NOMO-1 (cell line): Measurements from ENCODE around the gene IER5.

Source experiments
- DNase-seq, 2 experiments: peaks; one replicate each; lab custom pipeline; 2025; ENCODE audit not compliant: unreplicated experiment in 2 of 2; lab: John Stamatoyannopoulos, UW

IER5 gene

DNA sequence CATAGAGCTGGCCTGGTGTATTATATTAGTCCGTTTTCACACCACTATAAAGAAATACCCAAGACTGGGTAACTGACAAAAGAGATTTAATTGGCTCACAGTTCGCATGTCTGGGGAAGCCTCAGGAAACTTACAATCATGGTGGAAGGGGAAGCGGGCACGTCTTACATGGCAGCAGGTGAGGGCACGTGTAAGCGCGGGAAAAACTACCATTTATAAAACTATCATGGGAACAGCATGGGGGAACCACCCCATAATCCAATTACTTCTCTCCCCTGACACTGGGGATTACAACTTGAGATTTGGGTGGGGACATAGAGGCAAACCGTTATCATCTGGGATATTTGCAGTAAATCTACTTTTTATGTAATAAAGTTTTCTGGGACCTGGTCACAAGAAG lies 6.8 kb downstream of the IER5 start:
- no peak for DNase-seq

DNA sequence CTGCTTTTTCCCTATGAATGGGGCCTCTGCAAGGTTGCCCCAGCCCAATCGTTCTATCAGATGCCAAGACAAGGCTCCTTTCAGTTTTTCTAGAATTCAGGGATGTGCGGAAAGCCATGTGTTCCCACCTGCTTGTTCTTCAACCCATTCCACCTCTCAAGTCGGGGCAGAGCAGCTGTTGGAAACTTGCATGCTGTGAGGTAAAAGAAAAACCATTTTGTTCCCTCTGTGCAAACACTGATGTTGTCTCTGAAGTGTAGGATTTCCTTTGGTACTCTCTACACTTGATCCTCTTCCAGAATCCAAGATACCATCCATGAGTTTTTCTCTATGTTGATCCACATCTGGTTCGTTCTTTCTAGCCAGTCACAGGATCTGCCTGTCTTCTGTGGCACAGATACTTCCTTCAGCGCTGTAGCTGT lies 7.3 kb downstream of the IER5 start:
- DNase-seq = no peak

DNA sequence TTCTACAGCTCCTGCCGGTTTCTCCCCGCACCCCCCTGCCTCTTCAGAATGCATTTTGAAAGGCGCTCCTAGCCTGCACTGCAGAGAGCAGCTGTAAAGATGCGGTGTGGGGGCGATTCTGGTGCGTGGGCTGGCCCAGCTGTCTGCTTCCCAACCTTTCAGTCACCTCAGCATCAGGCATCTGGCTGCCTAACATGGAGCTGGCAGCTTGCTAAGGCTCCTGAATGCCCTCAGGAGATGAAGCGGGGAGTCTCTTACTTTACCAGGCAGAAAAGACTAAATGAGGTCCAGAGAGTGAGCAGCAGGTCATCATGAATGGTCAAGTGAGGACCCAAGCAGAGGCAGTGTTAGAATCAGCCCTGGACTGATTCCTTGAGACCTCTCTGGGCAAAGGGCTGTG lies 8.7 kb downstream of the IER5 start:
- DNase-seq = no peak

DNA sequence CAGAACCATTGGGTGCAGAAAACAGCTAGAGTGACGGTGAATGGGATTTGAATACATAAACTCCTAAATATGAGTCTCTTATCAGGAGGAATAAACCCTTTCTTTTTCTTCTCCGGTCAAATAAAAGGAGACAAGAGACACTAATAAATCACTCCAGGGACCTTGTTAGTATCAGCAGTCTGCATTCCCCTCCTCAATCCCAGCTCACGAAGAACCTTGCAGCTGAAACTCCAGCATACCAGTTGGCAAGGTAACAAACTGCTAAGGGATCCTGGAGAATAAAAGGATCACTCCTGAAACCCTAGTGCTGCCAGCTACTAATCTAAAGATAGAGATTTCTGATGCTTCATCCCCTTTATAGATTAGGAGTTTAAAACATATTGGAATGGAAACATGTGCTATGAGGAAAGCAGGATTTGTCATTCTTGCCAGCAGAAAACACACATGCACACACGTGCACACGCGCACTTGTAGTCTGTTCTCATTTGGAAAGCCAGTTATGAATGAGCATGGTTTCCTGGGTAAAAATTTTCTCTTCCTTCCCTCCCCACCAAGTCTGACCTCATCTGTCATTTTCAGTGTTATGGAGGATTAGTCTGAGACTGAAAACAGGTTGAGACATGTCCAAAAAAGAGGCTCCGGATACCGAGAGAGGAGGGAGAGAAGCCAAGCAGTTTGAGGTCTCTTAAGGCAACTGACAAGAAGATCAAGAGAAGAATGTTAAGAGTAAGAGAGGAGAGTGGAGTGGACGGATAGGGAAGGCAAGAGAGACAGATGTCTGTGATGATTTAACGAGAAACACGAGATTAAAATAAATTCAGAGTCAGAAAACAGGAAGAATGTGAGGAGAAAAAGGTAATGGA lies 10.9 kb downstream of the IER5 start:
- peak; percentile 60 to 81 for DNase-seq

DNA sequence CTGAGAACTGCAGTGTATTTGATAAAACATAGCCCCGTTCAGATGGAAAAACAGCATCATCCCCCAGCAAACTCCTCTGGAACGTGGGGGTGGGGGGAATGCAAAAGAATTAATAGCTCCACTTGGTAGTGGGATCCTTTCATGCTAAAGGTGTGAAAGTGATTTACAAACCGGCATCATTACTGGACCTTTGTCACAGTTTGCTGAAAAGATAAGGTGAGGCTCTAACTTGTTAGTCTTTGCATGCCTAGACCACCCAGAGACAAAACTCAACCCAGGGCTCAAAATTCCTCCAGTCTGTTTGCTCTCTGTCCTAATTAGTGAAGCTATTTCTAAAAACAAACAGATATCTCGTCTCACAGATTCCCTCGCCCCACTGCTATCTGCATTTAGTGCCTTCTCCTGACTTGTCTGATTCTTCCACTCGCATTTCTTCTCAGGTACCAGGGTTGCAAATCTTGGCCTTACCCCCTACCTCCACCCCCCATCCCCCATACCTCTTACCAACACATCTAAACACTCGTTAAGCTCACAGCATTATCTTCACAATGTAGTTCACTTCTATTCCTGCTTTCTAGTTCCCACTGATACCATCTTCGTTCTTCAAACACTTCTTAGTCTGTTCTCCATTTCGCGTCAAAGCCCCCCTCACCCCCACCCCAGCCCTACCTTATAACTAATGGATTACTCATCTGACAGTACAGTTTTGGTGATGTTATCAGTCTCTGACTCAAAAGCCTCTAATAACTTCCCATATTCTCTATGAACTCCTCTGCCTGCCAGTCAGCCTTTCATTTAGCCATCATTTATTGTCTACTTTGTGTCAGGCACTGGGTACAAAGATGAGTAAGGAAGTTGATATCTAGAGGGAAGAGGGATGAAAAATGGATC lies 11.8 kb downstream of the IER5 start:
- DNase-seq = no peak

DNA sequence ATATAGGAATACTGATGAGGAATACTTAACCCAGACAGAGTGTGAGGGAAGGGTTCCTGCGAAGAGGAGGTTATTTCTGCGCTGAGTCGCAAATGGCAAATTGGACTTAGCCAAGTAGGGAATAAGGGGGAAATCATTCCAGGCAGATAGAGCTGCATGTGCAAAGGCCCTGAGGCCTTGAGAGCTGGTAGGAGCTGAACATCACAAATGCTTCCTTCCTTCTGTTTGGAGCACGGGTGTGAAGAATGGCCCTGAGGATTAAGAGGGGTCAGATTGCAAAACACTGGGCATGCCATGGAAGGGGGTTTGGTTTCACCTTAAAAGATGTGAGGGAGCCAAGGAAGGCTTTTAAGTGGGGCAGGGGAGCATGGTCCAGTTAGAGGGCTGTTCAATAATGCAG lies 12.4 kb downstream of the IER5 start:
- no peak for DNase-seq

DNA sequence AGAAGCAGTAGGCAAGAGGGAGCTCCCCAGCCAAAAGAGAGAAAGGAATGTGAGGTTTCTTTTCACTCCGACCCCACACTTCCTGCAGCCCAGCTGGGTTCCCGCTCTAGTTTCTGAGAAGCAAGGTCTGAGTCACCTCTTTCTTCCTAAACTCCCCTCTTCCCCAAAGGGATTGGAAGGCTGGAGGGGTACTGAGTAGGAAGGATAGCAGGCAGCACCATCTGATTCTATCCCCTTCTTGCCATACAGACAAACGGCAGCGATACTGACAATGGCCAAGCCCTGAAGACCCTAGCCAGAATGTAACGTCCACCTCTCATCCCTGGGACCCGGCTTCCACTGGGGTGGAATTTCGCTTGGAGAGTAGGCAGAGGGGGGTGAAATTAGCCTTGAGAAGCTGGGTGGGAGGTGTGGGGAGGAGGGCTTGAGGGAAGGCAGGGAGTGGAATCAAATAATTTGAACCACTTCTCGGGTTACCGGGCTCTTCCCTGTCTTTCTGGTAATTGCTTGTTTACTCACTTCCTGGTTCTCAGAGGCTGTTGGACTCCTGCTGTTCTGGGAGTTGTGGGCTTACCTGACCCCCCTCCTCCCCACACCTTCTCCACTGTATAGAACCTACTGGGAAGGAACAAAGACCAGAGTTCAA lies 13.2 kb downstream of the IER5 start:
- DNase-seq = no peak

DNA sequence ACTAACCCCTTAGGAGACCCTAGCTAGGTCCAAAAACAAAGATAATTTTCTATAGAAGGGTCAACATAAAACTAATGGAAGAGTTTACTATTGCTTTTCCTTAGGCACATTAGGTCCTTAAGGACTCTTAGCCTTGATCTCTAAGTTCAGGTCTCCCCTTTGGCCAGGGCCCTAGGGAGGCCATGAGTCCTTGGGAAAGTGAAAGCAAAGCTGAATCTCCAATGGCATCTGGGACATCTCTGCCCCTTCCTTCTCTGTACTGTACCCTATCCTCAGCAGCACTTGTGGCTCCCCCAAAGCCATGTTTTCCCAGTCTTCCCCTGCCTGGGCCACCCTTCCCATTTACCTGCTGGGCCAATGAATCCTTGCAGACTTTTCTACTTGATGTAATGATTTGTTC lies 14.3 kb downstream of the IER5 start:
- no peak for DNase-seq

DNA sequence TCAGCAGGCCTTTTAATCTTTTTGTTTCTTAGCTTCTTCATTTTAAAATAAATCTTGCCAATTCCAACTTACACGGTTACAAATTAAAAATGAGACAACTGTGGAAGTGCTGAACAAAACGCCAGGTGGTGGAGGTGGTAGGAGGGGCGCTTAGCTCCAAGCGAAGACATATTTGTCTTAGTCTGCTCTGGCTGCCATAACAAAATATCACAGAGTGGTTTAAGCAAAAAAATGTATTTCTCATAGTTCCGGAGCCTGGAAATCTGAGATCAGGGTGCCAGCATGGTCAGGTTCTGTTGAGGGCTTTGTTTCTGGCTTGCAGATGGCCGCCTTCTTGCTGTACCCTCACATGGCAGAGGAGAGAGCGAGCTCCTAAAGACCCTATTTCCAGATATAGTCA lies 14.9 kb downstream of the IER5 start:
- DNase-seq = no peak

DNA sequence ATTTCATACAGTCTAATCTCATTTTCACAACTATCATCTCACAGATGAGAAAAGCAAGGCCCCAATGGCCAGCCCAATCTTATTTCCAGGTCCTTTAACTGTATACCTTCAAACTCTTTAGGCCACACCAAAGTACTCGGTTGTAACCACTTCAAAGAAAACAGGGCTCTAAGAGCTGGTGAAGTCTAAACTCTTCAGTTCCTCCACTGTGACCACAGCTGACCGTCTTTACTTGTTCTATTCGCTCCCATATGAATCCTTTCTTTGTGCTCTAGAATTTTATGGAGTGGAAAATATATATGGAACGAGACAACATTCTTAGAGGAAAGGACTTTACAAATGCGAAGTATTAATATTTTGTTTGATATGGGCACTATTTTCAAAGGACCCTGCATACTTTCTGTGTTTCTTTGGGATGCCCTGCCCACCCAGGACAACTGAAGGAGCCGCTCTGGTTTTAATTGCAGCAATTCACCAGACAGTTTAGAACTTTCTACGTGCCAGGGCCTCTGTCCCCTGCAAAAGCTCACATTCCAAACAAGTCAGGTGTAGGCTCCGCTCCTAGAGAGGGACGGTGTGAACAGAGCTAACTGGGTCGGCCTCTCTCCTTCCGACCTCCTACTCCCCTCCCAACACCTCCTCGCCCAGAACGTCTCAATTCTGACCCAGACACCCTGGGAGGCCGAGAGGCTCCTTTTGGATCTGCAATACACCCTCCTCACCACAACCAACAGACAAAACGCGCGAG lies 15.7 kb downstream of the IER5 start:
- DNase-seq = peak in 1 of 2 experiments; percentile 34

DNA sequence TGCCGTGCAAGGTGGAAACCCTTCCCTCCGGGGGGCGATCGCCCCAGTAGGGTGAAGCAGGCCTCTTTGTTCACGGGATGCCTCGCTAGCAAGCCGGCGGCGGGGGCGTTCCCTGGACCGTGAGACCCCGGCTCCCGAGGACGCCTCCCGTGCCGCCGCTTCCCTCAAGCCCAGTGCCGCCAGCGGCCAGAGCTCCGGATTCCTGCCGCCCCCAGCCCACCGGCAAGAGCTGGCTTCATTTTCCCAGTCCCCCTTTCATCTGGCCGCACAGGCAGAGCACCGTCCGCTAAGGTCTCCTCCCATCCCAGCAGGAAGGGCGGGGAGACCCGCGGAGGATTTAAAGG lies 16.3 kb downstream of the IER5 start:
- DNase-seq = no peak

DNA sequence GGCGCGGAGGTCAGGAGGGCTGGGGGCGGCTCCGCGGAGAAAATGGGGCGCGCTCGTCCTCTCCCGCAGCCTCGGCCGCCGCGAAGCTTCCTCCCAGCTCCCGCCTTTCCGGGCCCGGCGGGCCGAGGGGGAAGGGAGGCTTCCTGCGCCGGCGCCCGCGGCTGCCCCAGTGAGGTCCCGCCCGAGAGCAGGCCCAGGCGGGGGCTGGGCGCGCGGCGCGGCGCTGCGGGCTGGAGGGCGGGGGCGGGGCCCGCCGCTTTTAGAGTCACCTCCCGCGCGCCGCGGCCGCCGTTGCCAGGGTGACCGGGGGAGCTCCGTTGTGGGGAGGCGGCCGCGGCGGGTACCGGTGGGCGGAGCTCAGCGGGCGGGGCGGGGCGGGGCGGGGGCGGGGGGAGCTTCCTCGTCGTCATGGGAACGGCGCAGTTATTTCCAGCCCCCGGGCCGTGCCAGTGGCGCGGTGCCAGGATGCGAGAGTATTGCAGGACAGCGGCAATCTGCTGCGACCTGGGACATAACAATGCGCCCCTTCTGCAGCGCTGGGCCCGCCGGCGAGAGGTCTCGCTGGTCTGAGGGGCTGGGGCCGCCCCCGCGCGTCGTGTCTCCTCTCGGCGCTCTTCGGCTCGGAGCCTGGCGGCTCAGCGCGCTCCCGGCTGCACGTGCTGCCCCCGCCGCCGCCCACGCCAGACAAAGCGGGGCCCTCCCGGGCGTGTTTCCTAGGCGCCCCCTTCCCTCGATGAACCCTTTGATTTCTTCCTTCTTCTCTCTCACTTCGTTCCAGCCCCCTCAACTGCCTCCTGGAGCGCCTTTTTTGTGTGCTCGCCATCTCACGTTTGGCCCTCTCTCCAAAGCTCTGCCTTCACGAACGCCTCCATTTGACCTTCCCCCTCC lies 16.9 kb downstream of the IER5 start:
- peak; percentile 86 to 92 for DNase-seq

DNA sequence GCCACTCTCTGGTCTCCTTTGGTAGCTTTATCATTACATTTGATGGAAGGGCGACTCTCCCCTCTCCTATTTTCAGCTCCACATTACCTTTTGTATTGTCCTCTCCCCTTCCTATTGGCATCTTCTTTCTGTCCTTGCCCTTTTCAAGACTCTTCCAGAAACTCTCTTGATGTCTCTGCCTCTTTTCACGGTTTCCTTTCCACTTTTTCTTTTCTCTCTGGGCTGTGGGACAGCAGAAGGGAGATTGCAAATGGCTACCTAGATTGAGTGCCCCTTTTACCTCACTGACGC lies 17.5 kb downstream of the IER5 start:
- DNase-seq = no peak

DNA sequence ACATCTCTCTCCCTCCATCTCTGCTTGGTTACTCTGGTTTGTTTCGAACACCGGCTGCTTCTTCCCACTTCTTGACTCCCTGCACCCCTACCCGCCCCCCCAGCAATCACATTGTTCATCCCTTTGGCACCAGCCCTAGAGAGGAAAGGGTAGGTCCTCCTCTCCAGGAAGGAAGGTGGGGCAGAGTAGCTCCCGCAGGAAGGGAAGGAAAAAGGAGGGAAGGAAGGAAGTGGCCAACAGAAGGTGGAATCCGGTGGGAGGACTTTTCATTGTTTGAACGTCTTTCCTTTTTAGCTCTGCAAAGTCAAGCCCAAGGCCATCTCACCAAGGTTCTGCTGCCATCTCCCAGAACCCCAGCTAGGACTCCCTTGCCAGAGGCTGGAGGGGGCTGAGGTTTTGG lies 18.0 kb downstream of the IER5 start:
- DNase-seq = no peak

DNA sequence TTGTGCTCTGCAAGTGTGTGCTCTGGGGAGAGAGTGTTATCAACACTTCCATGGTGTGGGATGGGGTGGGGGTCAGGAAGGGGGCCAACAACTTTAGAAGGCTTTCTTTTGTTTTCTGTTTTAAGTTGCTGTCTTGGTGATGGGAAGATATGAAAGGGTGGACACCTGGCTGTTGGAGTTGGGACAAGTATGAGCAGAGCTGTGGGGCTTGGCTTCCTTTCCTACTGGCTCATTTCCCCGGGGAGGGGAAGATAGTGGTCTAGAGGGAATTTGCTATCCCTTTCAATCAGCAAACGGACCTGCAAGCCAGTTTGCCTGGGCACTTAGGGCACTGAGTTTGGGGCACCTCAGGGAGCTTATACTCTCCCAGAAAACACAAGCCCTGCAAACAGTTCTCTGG lies 19.2 kb downstream of the IER5 start:
- no peak for DNase-seq

DNA sequence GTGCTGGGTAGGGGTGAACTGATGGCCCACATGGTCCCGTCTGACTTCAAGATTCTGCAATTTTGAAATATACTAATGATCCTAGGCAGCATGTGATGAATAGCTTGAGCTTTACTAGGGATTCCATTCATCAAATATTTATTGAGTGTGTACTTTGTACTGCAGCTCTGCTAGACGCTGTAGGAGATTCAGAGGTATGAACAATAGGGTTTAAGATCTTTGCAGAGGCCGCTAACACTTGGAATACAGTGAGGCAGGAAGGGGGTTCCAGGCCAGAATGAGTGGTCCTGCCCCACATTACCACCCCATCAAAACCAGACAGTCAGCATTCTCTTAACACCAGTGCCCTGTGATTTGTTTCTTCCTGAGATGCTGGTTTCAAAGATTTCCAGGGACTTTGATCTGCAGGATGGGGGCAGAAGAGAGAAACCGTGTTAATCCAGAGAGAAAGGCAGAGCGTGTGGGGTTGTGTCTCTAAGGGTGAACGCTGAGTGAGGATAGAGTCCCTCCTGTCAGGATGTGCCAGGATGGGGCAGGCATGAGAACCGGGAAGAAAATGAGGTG lies 19.9 kb downstream of the IER5 start:
- DNase-seq = no peak

DNA sequence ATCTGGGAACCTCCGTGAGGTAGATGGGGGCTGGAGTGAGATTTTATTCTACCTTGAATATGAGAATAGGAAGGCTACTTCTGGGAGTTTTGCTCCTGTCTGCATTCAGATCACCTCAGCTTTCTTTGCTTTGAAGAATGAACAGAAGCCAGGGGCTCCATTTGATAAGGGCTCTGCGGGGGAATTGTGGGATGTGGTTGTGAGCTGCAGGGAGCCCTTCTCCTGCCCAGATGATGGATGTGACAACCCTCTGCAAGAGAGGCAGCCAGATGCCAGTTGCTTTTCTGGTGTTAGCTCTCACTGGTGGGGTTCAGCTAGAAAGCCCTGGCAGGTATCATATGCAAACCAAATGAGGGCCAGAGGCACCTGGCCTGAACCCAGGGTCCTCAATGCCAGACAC lies 21.5 kb downstream of the IER5 start:
- DNase-seq = no peak

DNA sequence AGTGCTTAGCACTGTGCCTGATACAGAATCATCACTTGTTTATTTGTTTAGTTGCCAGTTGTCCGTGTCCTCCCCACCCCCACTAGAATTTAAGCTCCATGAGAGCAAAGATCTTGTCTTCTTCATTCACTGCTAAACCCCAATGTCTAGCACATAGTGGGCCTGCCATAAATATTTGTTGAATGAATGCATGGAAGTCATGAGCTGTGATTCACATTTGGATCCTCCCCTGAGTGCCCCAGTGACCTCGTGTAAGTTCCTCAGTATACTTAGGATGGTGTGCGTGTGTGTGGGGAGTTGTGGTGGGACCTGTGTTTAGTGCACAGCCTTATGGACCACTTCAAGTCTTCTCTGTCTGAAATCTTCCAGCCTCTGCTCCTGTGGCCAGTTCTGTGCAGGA lies 23.1 kb downstream of the IER5 start:
- DNase-seq = no peak

DNA sequence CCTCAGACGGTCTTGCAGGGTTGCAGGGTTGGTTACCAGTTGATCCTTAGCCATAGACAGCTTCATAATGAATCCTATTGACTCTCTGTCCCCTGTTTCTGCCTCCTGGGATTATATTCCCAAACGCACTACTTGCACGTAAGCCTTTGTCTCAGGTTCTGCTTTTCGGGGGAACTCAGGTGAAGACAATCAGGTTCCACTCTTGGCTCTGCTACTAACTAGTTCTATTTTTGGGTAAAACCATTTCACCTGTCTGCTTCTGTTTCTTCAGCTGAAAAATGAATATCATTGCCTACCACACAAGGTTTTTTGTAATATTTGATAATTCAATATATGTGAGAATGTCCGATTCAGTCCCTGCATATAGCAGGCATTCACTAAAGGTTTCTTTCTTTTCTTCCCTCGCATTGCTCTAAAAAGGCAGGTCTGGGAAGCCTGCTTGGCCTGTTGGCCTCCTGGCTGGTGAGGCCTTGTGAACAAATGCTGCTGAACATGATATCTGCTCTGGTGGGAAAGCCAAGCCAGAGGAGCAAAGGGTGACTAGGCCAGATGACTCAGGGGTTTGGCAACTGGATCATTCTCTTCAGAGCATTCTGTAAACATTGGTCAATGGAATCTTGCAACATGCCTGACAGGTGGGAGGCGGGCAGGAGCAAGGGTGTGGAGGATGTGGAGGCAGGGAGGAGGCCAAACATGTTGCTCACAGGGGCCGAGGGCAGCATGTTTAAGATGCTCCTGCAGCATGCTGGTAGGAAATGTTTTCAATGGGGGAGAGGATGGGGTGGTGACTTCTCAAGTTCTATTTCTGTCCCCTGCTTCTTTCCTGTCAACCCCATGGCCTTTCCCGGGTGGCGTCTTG lies 23.8 kb downstream of the IER5 start:
- DNase-seq = peak; percentile 61 to 74
